Measurements from ENCODE around the gene VNN1.

The VNN1 gene

DNA sequence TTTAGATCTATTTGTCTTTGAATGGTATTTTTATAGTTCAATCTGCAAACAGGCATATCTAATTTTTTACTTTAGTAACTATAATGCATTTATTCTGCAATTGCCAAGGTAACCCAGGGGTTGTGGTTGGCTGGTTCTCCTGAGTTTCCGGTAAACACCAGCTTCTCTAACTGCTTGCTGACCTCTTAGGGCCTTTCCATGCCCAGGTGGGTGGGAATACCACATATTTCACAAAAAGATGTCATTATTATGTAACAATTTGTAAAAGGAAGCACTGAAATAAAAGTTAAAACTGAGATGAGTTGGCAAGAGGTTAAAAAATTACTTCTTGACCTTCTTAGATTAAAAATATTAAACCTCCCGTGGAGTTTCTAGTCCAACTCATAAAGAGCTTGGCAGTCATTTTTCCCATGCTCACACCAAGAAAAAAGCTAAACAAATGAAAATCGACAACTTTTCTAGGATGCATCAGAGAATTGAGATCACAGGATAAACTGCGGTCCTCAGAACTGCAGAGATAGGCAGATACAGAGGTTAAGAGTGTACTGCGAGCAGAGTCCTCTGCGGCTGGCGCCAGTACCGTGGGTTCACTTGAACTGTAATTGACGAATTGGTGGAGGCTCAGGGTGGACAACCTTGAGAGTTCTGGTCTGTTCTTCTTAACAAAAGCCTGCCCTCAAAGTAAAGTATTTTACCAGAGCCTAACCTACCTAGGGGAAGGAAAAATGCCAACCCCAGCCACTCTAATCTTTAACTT, 2.2 kb upstream of the VNN1 start:
- Histone ChIP-seq H4K20me1 (ENCODE audit: insufficient read depth, low read length) (no peaks in the 10 kb centered on the region), H3K4me2 (ENCODE audit: insufficient read depth, low read length) (no peak overlapping the region), H3K27ac (ENCODE audit: low read length) (no peak overlapping the region), H3K79me2 (ENCODE audit: insufficient read depth, low read length) (no peaks in the 10 kb centered on the region), H3K9ac (ENCODE audit: low read depth, low read length) (no peak overlapping the region), H3K4me1 (ENCODE audit: insufficient read depth, low read length) (no peaks in the 10 kb centered on the region), H3K27me3 (ENCODE audit: insufficient read depth, low read length, poor library complexity) (no peaks in the 10 kb centered on the region), H3K4me3 (ENCODE audit: low read depth in 1 of 2, low read length in 2 of 2) (no peak overlapping the region), H2AFZ (ENCODE audit: low read depth, low read length) (no peak overlapping the region), H3K36me3 (ENCODE audit: insufficient read depth, low read length) (no peaks in the 10 kb centered on the region), H3K9me3 (ENCODE audit: insufficient read depth, low read length, severe bottlenecking) (no peaks in the 10 kb centered on the region)
- ATAC-seq (ENCODE audit: insufficient read depth, low read depth) (no peak), DNase-seq (no peak)
- TF ChIP-seq, protein P1, sequence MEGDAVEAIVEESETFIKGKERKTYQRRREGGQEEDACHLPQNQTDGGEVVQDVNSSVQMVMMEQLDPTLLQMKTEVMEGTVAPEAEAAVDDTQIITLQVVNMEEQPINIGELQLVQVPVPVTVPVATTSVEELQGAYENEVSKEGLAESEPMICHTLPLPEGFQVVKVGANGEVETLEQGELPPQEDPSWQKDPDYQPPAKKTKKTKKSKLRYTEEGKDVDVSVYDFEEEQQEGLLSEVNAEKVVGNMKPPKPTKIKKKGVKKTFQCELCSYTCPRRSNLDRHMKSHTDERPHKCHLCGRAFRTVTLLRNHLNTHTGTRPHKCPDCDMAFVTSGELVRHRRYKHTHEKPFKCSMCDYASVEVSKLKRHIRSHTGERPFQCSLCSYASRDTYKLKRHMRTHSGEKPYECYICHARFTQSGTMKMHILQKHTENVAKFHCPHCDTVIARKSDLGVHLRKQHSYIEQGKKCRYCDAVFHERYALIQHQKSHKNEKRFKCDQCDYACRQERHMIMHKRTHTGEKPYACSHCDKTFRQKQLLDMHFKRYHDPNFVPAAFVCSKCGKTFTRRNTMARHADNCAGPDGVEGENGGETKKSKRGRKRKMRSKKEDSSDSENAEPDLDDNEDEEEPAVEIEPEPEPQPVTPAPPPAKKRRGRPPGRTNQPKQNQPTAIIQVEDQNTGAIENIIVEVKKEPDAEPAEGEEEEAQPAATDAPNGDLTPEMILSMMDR (IDR thresholded peaks at IDR 0.05; ENCODE audit: borderline replicate concordance, extremely low read depth, low read length, poor library complexity, severe bottlenecking) = no peak
- no peak for TF ChIP-seq EZH2 (IDR thresholded peaks at IDR 0.05; ENCODE audit: borderline replicate concordance, low read depth, low read length, severe bottlenecking)

DNA sequence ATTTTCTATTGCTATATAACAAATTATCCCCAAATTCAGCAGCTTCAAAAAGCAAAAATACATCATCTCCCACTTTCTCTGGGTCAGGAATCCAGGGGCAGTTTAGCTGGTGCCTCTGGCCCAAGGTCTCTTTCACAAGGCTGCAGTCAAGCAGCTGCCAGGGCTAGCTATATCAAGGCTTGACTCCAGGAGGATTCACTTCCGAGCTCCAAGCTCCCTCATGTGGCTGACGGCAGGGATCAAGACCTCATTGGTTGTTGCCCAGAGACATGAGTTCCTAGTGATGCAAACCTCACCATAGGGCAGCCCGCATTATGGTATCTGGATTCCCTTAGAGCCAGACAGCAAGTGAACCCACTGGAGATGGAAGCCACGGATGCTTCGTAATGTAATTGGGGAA, 1.3 kb upstream of the VNN1 start:
- Histone ChIP-seq H4K20me1 (ENCODE audit: insufficient read depth, low read length) (no peaks in the 10 kb centered on the region), H3K4me1 (ENCODE audit: insufficient read depth, low read length) (no peaks in the 10 kb centered on the region), H3K4me3 (ENCODE audit: low read depth in 1 of 2, low read length in 2 of 2) (no peak overlapping the region), H3K79me2 (ENCODE audit: insufficient read depth, low read length) (no peaks in the 10 kb centered on the region), H3K27me3 (ENCODE audit: insufficient read depth, low read length, poor library complexity) (no peaks in the 10 kb centered on the region), H3K27ac (ENCODE audit: low read length) (no peak overlapping the region), H3K9ac (ENCODE audit: low read depth, low read length) (no peak overlapping the region), H3K36me3 (ENCODE audit: insufficient read depth, low read length) (no peaks in the 10 kb centered on the region), H2AFZ (ENCODE audit: low read depth, low read length) (no peak overlapping the region), H3K4me2 (ENCODE audit: insufficient read depth, low read length) (no peak overlapping the region), H3K9me3 (ENCODE audit: insufficient read depth, low read length, severe bottlenecking) (no peaks in the 10 kb centered on the region)
- no peak for ATAC-seq (ENCODE audit: insufficient read depth, low read depth)
- DNase-seq = no peak
- TF ChIP-seq, protein P1 (IDR thresholded peaks at IDR 0.05; ENCODE audit: borderline replicate concordance, extremely low read depth, low read length, poor library complexity, severe bottlenecking) = no peak
- no peak for TF ChIP-seq EZH2 (IDR thresholded peaks at IDR 0.05; ENCODE audit: borderline replicate concordance, low read depth, low read length, severe bottlenecking)

GRCh38 chr6:132714160-132714559, 305 bp upstream of the VNN1 start:
- no peak for DNase-seq
- no peaks in the 10 kb centered on the region for H3K4me1 ChIP-seq (ENCODE audit: insufficient read depth, low read length)
- no peaks in the 10 kb centered on the region for H4K20me1 ChIP-seq (ENCODE audit: insufficient read depth, low read length)
- no peaks in the 10 kb centered on the region for H3K27me3 ChIP-seq (ENCODE audit: insufficient read depth, low read length, poor library complexity)
- H2AFZ ChIP-seq (ENCODE audit: low read depth, low read length) = no peak overlapping the region
- no peaks in the 10 kb centered on the region for H3K36me3 ChIP-seq (ENCODE audit: insufficient read depth, low read length)
- no peak for ATAC-seq (ENCODE audit: insufficient read depth, low read depth)
- H3K4me2 ChIP-seq (ENCODE audit: insufficient read depth, low read length) = no peak overlapping the region
- TF ChIP-seq, protein P1 (IDR thresholded peaks at IDR 0.05; ENCODE audit: borderline replicate concordance, extremely low read depth, low read length, poor library complexity, severe bottlenecking) = no peak
- TF ChIP-seq EZH2 (IDR thresholded peaks at IDR 0.05; ENCODE audit: borderline replicate concordance, low read depth, low read length, severe bottlenecking) = no peak
- no peak overlapping the region for H3K9ac ChIP-seq (ENCODE audit: low read depth, low read length)
- H3K4me3 ChIP-seq (ENCODE audit: low read depth in 1 of 2, low read length in 2 of 2) = no peak overlapping the region
- no peaks in the 10 kb centered on the region for H3K79me2 ChIP-seq (ENCODE audit: insufficient read depth, low read length)
- H3K27ac ChIP-seq (ENCODE audit: low read length) = no peak overlapping the region
- H3K9me3 ChIP-seq (ENCODE audit: insufficient read depth, low read length, severe bottlenecking) = no peaks in the 10 kb centered on the region

Data from DND-41 (cell line).